Fibroblast of skin of left biceps (primary cell): ENCODE measurements around the gene THAP9.

Experiments used
- DNase-seq, 2 experiments: peaks; one replicate each; pipeline ENCODE4 v3.0.0-alpha.2; 2013; ENCODE audit warnings: low read depth in 2 of 2

THAP9 gene

DNA sequence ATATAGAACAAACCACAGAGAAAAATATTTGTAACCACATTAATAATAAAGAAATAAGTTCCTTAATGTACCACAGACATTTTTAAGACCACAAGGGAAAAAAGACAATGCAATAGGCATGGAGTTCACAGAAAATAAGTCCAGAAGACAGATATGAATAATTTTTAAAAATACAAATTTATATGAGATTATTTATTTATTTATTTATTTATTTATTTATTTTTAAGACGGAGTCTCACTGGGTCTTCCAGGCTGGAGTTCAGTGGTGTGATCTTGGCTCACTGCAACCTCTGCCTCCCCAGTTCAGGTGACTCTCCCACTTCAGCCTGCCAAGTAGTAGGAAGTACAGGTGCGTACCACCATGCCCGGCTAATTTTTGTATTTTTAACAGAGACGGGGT is 53.7 kb downstream of the THAP9 start:
- peak in 1 of 2 experiments; percentile 5 for DNase-seq

DNA sequence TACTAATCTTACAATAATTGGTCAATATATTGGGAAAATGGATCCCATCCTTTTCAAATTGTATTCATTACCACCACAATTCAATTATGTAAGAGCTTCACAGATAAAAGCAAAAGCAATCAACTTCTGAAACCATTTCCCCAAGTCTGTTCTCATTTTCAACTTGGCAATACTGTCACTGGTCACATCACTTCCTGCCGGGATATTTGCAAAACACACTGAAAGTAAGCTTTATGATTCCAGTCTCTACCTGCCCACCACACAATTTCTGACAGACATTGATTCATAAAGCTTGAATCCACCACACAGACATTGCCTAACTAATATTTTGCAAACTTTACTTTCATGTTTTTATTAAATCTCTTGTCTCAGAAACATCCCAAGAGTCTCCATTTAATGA is 56.5 kb downstream of the THAP9 start:
- no peak for DNase-seq

DNA sequence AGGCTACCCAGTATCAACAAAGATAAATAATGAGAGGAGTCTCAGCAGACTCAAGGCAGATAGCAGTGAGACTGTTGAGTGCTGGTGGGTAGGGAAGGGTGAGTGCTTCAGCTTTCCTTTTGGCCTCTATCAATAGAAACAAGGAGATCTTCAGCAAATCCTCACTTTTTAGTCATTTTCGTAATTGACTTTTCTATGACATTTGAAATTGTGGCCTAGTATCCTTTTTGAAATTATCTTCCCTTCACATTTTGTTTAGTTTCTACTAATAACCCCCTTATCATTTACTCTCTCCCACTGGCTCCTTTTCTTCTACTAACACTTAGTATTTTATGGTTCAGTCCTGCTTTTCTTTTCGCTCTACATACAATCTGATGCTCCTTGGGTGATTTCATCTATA is 65.2 kb downstream of the THAP9 start:
- DNase-seq = no peak

DNA sequence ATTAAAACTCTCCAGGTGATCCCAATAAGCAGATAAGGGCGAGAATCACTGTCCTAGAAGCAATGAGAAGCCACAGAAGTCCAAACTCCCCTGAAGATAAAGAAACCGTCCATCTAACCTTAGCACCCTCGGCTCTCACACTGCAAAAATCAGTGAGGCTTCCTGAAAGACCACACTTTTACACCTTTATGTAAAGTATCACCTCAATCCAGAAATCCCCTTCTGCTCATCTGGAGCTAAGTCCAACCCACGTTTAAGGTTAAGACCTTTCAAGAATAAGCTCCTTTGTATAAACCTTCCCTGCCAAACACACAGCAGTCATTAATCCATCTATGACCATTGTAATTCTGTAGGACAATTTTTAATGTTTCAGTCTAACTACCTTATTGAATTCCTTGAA is 68.4 kb downstream of the THAP9 start:
- DNase-seq = no peak

DNA sequence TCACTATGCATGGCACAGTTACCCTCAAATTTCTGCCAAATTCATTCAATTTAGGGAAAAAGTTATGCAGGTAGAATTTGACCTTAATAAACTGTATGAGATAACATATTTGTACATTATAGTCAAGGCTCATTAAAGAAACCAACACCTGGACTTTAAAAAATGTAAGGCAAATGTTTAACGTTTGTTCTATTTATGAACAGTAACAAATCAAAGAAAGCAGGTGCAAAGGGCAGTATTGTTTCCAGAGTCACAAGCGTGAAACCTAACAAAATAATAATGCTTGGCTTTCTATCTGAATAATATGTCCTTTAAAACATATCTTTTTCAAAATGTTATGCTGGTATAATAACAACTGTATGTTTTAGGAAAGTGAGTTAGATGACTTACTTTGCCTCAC is 68.9 kb downstream of the THAP9 start:
- DNase-seq = no peak
